Measurements from ENCODE around the gene INSIG2. TPM values are rescaled to one million over a fixed set of nuclear protein-coding genes. Genes with fewer than 3 reads are reported as not detected.
A peak's percentile ranks its signal among the peaks of the same experiment; 100 is the strongest.

INSIG2 gene
- 10 to 100 TPM; 28.5 to 37.6 (median 34.4) TPM for polyA plus RNA-seq (ENCODE audit: insufficient read length in 4 of 4)

DNA sequence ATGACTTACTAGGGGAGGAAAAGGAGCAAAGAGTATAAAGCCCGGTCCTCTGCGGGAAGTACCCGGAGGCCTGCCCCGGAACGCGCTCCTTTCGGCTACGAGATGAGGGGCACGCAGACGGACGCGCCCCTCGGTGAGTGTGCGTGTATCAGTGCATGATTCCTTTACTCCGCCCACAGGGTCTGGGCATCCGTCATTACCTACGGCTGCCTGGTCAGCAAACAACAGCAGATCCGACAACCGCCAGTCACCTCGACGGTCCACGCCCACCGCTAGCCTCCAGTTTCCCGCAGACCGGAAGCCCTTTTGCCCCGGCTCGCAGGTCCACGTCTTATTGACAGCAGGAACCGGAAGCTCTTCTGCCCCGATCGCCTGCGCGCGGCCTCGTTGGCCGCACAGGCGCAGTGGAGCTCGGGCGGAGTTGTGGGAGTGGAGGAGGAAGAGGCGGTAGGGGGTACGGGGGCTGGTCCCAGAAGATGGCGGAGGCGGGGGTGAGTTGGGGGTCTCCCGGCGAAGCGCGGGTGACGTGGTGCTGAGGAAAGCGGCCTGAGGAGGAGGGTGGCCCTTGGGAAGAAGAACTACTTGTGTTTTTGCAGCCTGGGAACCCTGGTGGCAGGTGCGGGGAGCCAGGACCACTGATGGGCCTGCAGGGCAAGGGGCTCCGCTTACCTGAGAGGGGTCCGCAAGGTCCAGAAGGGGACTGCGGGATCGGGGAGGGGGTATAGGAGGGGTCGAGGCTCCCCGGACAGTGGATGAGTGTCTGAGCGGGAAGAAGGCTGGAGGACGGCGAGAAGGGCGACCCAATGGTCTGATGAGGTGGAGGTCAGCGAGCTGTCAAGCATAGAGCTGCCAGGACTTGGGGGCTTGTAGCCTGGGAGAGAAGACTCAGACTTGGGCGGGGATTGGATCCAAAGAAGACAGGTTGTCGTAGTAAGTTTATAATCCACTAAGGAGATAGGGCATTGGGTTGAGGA is at the start of gene INSIG2:
Gene INSIG2, plus strand, starts transcription at position 421 of the 974 bp plus-strand sequence. CDS start 8,086 bp downstream, outside the sequence.
- peak; percentile 85 to 91 (median 88) for DNase-seq (ENCODE audit: low read depth in 4 of 4, low spot score in 3 of 4)

DNA sequence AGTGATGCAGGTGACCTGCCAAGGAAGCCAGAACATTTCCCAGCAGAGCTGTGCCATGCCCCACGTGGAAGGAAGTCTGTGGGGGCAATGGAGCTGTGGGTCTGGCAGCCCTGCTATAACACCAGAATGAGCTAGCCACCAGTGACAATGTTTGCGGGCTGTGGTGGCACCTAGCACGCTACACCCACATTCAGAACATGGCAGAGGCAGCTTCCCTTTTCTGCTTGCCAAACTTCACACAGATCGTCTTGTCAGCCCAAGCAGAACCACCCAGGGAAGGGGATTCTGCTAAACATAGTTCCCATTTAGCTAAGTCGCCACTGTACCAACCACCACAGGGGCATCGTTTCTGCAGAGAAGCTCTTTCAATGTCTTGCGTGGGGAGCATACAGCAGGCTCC is 47.4 kb upstream of the INSIG2 start:
- no peak for DNase-seq (ENCODE audit: low read depth in 4 of 4, low spot score in 3 of 4)

DNA sequence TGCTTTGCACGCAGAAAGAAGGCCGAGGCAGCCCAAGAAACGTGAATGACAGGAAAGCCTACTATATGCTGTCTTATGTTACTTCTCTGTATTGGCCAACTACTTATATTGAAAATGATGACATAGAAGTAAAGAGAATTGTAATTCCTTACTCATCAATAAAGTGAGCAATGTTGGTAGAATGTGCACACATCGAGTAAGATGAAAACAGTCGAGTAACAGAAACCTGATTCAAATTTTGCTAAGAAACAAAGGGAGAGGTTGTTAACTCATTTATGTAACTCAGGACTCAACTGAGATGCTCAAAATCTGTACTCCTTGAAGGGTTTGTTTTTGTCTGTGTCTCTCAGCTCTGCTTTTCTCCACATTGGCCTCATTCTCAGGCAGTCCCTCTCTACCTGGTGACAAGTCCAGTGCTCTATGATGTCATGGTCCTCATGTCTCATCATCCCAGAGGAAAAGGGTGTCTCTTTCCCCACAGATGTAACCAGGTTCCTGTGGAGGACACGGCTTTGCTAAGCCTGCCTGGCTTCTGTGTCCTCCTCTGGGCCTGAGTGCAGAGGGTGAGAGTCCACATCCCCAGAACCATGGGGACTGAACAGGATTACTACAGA is 44.1 kb upstream of the INSIG2 start:
- no peak for DNase-seq (ENCODE audit: low read depth in 4 of 4, low spot score in 3 of 4)

DNA sequence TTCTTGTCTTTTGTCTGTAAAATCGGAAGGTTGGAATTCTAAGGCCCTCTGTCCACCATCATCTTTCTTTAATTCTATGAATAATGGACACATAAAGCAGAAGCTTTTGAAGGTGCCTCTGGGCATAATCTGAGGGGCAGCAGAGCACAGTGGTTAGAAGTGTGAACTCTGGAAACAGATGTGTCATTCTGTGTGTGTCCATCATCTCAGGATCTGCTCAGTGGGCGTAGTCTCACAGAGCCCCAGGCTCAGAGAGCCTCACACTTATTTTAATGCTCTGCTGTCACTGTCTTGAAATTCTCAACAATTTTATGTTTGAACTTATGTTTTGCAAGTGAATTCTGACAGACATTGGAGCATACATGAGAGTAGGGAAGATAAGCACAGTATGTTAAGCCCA is 43.4 kb upstream of the INSIG2 start:
- DNase-seq (ENCODE audit: low read depth in 4 of 4, low spot score in 3 of 4), result no peak

DNA sequence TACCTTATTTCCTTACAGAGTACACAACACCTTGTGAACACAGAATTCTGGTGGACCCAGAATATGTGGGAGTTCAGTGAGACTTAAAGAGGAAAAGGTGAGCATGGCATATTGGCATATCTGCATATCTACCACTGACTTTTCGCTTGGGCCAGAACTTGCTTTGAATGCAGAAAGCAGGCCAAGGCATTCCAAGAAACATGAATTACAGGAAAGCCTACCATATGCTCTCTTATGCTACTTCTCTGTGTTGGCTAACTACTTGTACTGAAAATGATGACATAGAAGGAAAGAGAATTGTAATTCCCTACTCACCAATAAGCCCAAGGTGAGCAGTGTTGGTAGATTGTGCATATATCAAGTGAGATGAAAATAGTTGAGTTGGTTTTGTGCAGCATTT is 43.0 kb upstream of the INSIG2 start:
- no peak for DNase-seq (ENCODE audit: low read depth in 4 of 4, low spot score in 3 of 4)

DNA sequence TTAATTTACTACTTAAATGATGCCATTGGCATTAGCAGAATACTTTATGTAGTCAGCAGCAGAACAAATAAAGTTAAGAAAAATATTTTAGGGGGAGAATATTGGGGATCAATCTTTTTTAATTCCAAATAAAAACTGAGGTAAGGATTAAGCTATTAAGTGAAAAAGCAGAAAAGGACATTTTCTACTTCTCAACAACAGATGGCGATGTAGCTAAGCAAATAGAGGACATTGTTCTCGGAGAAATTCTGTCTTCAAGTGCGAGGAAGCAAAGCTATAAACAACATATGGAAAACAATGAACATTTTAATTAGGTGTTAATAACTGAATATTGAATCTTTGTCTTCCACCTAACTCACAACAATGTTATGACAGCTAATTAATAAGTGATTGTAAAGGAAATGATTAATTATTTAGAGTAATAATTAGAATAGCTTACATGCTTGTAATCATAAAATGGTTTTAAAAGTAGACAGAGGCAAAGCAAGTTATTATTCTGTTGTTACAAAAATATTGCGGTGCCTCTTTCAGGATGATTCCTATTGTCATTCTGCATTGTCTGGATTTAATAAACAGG is 41.5 kb upstream of the INSIG2 start:
- DNase-seq (ENCODE audit: low read depth in 4 of 4, low spot score in 3 of 4), result no peak

DNA sequence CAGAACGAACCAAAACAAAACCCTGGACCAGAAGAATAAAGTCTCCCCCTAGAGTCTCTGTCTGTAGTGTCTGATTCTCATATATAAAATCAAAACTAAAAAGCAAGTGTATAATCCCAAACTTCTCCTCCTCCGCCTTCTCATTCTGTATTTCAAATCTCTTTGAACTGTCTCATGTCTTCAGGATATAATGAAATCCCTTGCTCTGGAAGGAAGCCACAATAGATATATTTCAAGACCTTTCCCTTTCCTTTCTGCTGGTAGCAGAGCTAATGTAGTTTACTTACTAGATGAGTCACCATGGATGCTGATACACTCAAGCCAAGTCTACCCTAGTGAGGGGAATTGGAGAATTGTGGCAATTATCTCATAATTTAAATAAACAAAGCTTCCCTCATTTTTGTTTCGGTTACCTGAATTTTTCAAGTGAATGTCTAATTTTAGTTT is 40.9 kb upstream of the INSIG2 start:
- no peak for DNase-seq (ENCODE audit: low read depth in 4 of 4, low spot score in 3 of 4)

DNA sequence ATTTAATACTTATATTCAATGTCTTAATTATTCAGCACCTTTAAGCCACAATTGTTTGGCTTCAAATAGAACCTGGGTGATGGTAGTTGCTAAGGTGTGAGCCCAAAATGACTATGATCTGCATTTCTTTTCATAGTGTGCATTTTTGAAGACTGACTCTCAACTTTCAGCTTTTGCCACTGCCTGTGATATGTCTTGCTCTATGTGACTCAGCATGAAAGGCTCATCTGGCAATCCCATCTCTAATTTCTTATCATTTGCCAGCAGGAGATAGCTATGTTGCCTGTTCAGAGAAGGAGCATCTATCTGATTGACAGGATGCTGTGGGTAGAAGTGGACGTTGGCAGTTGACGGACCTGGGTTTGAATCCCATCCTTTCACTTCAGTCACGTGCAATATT is 39.9 kb upstream of the INSIG2 start:
- DNase-seq (ENCODE audit: low read depth in 4 of 4, low spot score in 3 of 4), result no peak

DNA sequence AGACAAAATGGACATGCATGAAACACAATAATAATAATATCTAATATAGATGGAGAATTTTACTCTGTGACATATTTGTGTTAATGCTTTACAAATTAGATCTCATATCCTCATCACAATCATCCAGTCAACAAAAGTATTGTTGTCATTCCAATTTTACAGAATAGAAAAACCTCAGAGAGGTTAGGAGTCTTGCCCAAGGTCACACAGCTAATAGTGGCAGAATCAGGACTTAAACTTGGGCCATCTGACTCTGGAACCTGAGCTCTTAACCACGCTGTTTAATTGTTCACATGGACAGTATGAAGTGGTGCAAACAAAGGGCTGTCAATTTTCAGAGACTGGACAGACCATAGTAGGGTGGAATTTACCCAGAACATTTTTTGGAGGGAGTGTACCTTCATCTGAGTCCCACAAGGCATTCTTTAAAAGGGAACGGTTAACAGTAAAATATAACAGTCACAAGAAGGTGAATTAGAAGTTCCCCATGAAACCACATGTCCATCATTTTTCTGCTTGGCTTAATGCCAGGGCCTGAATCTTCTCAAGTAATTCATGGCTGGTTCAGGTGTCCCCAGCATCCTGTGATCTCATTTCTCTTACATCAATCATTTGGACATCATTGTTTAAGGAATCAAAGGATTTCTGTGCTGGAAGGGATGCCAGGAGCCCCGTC is 39.0 kb upstream of the INSIG2 start:
- no peak for DNase-seq (ENCODE audit: low read depth in 4 of 4, low spot score in 3 of 4)

DNA sequence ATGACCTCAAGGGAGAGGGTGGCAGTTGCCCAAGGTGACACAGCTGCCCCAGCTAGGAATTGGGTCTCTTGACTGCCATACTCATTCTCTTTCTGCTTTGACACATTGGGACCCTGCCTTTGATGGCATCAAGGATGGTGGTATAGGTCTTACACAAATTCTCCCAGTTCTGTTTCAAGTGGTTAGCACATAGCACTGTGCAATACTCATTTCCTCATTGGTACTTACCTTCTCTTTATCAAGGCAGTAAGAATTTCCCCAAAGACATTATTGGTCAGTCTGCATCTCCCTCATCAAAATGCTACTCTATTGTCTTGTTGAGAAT is 38.5 kb upstream of the INSIG2 start:
- DNase-seq (ENCODE audit: low read depth in 4 of 4, low spot score in 3 of 4), result no peak

DNA sequence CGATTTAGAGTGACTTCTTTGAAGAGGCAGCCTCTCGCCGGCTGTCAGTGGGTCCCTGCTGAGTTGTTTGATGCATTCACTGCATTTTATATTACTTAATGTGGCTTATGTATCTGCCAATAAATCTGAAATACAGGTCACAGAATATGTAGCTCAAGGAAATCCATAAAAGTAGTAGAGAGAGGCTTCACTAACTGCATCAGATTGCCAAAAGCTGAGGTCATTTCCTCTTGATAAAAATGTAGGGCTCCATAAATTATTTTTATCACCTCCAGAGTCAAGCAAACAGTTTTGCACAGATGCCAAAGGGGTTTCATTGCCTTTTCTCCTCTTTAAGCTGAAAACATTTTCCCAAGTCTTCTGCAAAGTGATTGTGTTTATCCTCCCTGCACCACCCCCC is 37.9 kb upstream of the INSIG2 start:
- peak in 1 of 4 donors; percentile 39 for DNase-seq (ENCODE audit: low read depth in 4 of 4, low spot score in 3 of 4)

DNA sequence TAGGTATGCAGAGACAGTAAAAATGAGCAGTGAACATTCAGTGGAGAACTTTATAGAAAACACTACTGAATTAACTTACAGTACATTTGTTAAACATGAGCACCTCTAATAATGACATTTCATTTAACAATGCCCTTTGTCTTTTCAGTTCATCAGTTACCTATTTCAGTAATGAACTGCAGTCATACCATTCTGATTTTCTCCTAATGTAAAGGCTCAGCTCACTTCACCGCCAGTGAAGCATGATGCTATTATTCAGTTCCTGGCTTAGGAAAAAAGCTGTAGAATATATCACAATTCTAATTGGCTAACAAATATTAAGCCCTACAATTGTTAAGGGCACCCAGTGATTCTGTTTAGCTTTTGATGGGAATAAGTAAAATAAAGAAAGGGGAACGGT is 37.3 kb upstream of the INSIG2 start:
- no peak for DNase-seq (ENCODE audit: low read depth in 4 of 4, low spot score in 3 of 4)

DNA sequence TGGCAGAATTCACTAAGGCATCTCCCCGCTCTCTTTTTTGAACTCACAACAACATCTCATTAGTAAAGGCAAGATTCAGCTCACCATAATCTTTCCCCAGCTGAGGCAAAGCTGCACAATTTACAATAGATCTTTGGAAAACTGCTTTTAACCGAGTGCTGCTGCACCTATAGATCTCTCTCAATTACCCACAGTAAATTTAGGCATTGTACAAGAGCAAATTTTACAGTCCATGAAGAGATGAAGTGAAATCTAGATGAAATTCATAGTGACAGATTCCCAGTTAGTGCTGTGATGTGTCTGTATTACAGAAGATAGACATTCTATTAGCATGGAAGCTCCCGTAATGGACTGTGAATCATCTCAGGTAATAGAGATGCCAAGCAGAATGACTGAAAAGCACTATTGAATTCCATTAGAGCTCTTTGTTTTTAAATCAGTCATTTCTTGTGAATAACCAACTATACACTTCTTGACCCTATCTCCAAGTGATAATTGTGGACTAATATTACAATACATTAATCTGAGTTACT is 36.4 kb upstream of the INSIG2 start:
- DNase-seq (ENCODE audit: low read depth in 4 of 4, low spot score in 3 of 4), result no peak

DNA sequence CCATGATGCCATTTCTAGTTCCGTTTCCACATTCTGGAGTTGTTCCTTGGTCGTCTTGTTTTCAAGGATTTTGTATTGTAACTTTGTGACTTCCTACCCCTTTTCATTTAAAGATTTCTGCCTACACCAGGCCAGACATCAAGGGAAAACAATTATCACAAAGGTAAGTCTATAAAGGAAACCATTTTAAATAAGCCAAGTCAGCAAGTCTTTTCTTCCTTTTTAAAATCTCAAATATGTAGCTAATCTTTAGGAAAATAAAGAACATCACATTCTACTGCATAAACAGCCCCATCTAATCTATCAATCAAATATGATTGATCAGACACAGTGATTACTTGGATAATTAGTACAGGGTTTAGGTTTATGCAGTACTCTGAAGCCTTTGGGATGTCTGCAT is 35.8 kb upstream of the INSIG2 start:
- no peak for DNase-seq (ENCODE audit: low read depth in 4 of 4, low spot score in 3 of 4)

DNA sequence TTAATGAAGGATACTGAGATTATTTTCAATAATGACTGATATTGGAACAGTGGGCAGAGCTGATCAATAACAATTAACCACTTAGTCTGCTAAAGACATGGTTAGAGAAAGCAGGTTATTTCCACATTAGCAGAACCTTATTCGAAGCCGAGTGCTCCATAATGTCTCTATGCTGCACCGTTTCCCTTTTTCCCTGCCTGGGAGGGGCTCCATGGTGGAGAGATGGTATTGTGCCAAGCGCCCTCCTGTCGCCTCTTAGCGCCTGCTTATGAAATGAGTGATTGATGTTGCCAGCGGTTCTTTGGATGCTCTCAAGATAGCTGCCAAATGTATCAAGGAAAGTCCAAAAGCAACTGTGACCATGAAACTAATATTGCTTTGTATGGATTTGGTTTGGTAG is 34.6 kb upstream of the INSIG2 start:
- DNase-seq (ENCODE audit: low read depth in 4 of 4, low spot score in 3 of 4), result no peak

DNA sequence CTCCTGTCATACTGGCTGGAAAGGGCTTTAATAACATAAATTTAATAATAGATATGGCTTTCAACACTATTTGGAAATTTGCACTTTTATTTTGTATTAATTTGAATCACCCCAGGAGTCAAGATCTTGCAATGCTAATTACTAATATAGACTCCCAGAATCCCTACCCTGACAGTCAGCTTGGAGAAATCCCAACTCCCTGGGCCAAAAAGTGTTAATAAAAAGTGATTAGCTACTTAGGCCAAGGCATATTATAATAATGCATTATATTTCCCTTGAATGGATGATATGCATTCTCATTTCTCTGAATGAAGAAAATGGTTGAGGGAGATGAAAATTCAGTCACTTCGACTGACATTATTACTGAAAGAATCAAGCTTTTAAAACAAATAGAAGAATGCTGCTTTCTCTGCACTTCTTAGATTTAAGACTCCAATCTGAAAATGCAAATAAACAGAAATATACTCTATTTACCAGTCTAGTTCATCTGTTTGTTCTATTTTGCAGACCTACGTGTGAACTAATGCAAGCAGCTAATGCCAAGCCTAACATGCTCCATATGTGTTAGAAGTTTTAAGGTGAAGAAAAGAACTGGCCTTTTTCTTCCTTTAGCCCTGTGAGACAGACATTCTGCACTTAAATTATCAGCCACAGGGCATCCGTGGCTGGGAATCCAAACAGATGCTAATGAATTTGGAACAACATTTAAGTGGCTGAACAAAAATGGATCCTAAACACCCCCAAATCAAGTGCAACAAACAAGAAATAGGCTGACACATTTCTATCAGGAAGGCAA is 33.9 kb upstream of the INSIG2 start:
- DNase-seq (ENCODE audit: low read depth in 4 of 4, low spot score in 3 of 4), result no peak

DNA sequence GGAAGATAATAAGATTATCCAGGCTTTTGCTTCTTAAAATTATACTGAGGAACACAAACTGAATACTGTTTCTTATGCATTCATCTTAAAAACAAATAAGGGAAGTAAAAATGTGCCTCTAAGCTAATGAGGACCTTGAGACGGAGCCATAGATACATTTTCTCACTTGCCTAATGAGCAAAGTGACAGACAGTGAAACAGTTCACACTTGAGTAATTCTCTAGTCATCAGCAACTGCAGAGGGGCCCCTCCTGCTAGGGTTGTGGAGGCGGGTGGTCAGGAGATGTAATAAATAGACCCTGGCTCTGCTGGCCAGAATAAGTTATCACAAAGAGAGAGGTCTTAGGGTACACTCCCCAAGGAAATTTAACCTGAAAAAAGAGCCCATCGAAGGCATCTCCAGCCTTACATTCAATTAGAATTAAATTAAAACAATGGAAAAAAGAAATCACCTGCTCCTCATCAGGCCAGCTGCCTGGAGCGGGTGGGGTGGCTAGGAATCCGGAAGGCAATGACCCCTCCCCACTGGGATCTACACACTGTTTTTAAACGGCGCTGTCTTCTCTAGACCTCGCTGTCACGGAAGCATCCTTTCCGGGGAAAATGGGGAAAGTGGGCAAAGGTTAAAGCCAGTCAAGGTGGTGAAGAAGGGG is 32.6 kb upstream of the INSIG2 start:
- no peak for DNase-seq (ENCODE audit: low read depth in 4 of 4, low spot score in 3 of 4)

DNA sequence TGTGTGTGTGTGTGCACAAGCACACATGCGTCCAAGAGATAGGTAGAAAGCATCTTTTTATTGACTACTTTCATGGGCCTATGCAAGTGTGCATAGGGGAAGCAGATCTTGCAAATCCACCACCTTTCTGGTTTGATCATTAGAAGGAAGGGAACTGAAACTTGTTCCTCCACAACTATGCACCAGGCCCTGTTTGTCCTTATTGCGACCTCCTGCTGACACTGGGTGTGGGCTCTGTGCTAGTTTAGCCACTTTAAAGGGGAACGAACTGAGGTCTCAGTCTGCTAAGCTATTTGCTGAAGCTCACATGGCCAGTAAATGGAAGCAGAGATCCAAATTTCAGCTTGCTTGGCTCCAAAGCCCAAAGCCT is 32.1 kb upstream of the INSIG2 start:
- no peak for DNase-seq (ENCODE audit: low read depth in 4 of 4, low spot score in 3 of 4)

DNA sequence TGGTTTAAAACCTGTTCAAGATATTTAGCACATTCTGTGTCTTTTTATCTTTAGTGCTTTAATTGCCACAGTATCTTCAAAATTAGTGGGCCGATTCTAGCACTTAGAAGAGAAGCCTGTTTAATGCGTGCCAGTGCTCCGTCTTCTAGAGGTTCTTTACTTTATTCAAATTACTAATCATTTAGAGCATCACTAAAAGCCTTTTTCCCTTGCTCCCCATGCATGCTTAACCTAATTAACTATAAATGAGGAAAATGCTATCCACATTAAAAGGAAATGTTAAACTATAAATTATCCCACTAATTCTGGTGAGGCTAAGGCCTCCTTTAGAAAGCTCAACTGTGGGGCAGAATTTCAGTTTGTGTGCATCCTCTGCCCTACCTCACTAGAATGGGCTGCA is 31.5 kb upstream of the INSIG2 start:
- DNase-seq (ENCODE audit: low read depth in 4 of 4, low spot score in 3 of 4), result no peak

DNA sequence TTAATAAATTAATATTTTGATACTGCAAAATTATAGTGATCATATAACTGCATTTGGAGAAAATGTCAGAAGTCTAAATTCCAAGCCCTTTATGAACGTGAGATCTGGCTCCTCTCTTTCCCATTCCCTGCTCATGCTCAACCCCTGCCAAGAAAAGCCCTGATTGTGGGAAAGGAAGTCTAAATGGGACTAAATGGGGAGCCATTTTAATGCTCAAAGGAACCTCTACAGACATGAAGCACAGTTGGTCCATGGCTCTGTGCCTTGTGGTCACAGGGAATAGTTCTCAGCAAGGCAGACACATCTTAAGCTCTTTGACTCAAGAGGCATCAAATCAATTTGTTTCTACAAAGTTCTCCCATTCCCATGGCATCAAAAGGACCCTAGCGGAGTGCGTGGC is 29.3 kb upstream of the INSIG2 start:
- DNase-seq (ENCODE audit: low read depth in 4 of 4, low spot score in 3 of 4), result no peak
